Heart right ventricle (tissue), 16 donors: ENCODE measurements around the gene UPF1. TPM values are rescaled to one million over a fixed set of nuclear protein-coding genes. Genes with fewer than 3 reads are reported as not detected.

Experiments used
- ATAC-seq, 8 donors: fragments of 200-7000 bp; cut with Tn5 transposase; one replicate each; pipeline ENCODE4 v1.9.1; 2020; ENCODE audit warnings: mild to moderate bottlenecking in 8 of 8, moderate library complexity in 8 of 8, moderate number of reproducible peaks in 1 of 8
- DNase-seq, 2 donors: peaks; one replicate each; pipeline ENCODE4 v3.0.0-alpha.2; 2020
- H3K27ac ChIP-seq, 10 donors: fragments of 200-600 bp; sonication (generic) in 2 of 10; one replicate each; pipeline versions ENCODE4 v1.5.0 to v1.8.0; 2020 to 2022; ENCODE audit warnings: mild to moderate bottlenecking in 3 of 10
- H3K27me3 ChIP-seq, 7 donors: fragments of 200-600 bp; one replicate each; pipeline ENCODE4 v1.8.0; 2021 to 2022; ENCODE audit warnings: mild to moderate bottlenecking in 2 of 7
- H3K36me3 ChIP-seq, 9 donors: fragments of 200-600 bp; sonication (generic) in 1 of 9; one replicate each; pipeline versions ENCODE4 v1.5.0 to v1.8.0; 2020 to 2022; ENCODE audit warnings: mild to moderate bottlenecking in 2 of 9
- H3K4me1 ChIP-seq, 9 donors: fragments of 200-600 bp; sonication (generic) in 1 of 9; one replicate each; pipeline versions ENCODE4 v1.5.0 to v1.8.0; 2020 to 2022; ENCODE audit warnings: mild to moderate bottlenecking in 4 of 9
- H3K4me3 ChIP-seq, 10 donors: fragments of 200-600 bp; sonication (generic) in 2 of 10; one replicate each; pipeline versions ENCODE4 v1.5.0 to v1.8.0; 2020 to 2022; ENCODE audit warnings: mild to moderate bottlenecking in 7 of 10, moderate library complexity in 2 of 10
- H3K9me3 ChIP-seq, 11 donors: fragments of 200-600 bp in 10 of 11; sonication (generic) in 2 of 11; one replicate each; pipeline versions ENCODE4 v1.5.0 to v1.8.0; 2013 to 2022; ENCODE audit warnings: mild to moderate bottlenecking in 2 of 11, control low read depth in 1 of 11, moderate library complexity in 1 of 11
- CTCF ChIP-seq, 9 donors: fragments of 200-600 bp; sonication (generic) in 2 of 9; IDR thresholded peaks; one replicate each; pipeline versions ENCODE4 v1.5.0 to v1.8.0; 2021 to 2022; ENCODE audit warnings: antibody characterized with exemption in 9 of 9, mild to moderate bottlenecking in 5 of 9, moderate library complexity in 1 of 9
- WGBS, 2 donors: extraction: QIAGEN DNeasy Blood & Tissue Kit; methylation state at CpG; one replicate each; pipeline ENCODE4 v1.1.7; 2013; ENCODE audit warnings: inconsistent platforms in 1 of 2; 5-methylcytosine and 5-hydroxymethylcytosine counted together
- intact Hi-C, 10 donors: fragments of 100-400 bp; cut with DNase I; formaldehyde crosslinking; loops; one replicate each; pipeline versions ENCODE4 v1.11.1 to v1.14.2; 2022
- polyA plus RNA-seq, 2 donors: library from polyadenylated mRNA; stranded (reverse); fragments of 200-250 nt; gene quantifications; one replicate each; pipeline ENCODE4 v1.2.3, GENCODE V29; 2013
- total RNA-seq, 10 donors: library from RNA; stranded (reverse); fragmentation: NEBNext Ultra II Directional in 3 of 10; extraction: Animal tissue kit (Norgen Biotek cat#: 25700) in 3 of 10; gene quantifications; one replicate each; pipeline versions ENCODE4 v1.2.1 to v1.2.4, GENCODE V29; 2021 to 2023
- donor health status: Arrhythmogenic right ventricular cardiomyopathy.
- donor health status: ischemic (EF 13 %, LVEDD 7.1; RV severe dilation, severe dysfunction).
- donor health status: healthy with polysubstance abuse.
- donor health status: DM: no; HTN: yes; CAD: no.
- donor health status: DM: no; HTN: no; CAD: no.
- donor health status: ischemic (EF 25% LVEDD 6.9; RV normal size, moderate dysfunction).
- donor health status: ischemic (EF 25% LVEDD 5.7; RV mildly dilated, moderate dysfunction).
- donor health status: healthy.
- donor health status: DM: yes; HTN: yes; CAD: no.
- donor health status: Ischemic cardiomyopathy.
- donor health status: ischemic (EF 35%, LVEDD 5.7; RV mildly dilated, moderate dysfunction).
- donor health status: nonischemic (EF 11% LVEDD 7.7; RV severe dilation, severe dysfunction).
- donor health status: DM: yes; HTN: yes; CAD: no.
- donor health status: PGD.
- donor health status: ischemic (EF 29% LVEDD 5.4; RV normal size, mild dysfunction).
- donor health status: nonischemic (EF 23%, LVEDD 6.1; RV moderate dilation, normal function).

Gene UPF1
- total and polyA plus RNA-seq, 12 donors, result 25.2 to 44.3 (median 36.8) TPM

GRCh38 chr19:18846862-18847548, 15.2 kb downstream of the UPF1 start:
- Histone ChIP-seq H3K4me1 (peaks cover 29 to 94% (median 76%) of the 10 kb centered on the region in 9 donors), H3K27ac (peak overlapping the region in 8 of 10 donors; percentile 58 to 92 (median 86)), H3K36me3 (peaks cover 0 to 31% (median 12%) of the 10 kb centered on the region in 9 donors), H3K4me3 (no peak overlapping the region), H3K9me3 (no peaks in the 10 kb centered on the region), H3K27me3 (no peaks in the 10 kb centered on the region)
- 59 to 62% methylated on average over 19 of the region's 19 CpGs for WGBS, 2 donors
- intact Hi-C loops, result loop anchor here (1.0 to 10.0 kb wide), 11 partner anchors 164 to 395 kb away; partner anchors contain the start of genes CRTC1 (in 2 of the 10) and CRLF1 (in 1 of the 10)
- TF ChIP-seq CTCF (IDR thresholded peaks at IDR 0.05), result peak; percentile 65 to 93 (median 89)
- ATAC-seq, result peak; percentile 70 to 79 (median 75)
- DNase-seq, result peak; percentile 77 to 83

GRCh38 chr19:18847549-18848463, 16.0 kb downstream of the UPF1 start:
- intact Hi-C loops, result loop anchor here (1.0 to 10.0 kb wide), 11 partner anchors 165 to 396 kb away; partner anchors contain the start of genes CRTC1 (in 2 of the 10) and CRLF1 (in 1 of the 10)
- Histone ChIP-seq H3K4me3 (peak overlapping the region in 4 of 10 donors; percentile 19 to 29 (median 26)), H3K4me1 (peaks cover 29 to 86% (median 68%) of the 10 kb centered on the region in 9 donors), H3K27me3 (no peaks in the 10 kb centered on the region), H3K9me3 (no peaks in the 10 kb centered on the region), H3K36me3 (peaks cover 0 to 39% (median 19%) of the 10 kb centered on the region in 9 donors), H3K27ac (peak overlapping the region; percentile 58 to 92 (median 84))
- TF ChIP-seq CTCF (IDR thresholded peaks at IDR 0.05), result peak in 3 of 9 donors; percentile 5 to 42 (median 23)
- ATAC-seq (peak in 6 of 8 donors; percentile 8 to 37 (median 20)), DNase-seq (no peak)
- WGBS, 2 donors, result 61 to 68% methylated on average over 24 of the region's 24 CpGs

GRCh38 chr19:18848878-18849661, 17.3 kb downstream of the UPF1 start:
- TF ChIP-seq CTCF (IDR thresholded peaks at IDR 0.05), result peak in 1 of 9 donors; percentile 3
- Histone ChIP-seq H3K27ac (peak overlapping the region; percentile 58 to 92 (median 84)), H3K36me3 (peaks cover 3 to 51% (median 31%) of the 10 kb centered on the region in 9 donors), H3K4me3 (peak overlapping the region in 7 of 10 donors; percentile 0 to 29 (median 11)), H3K4me1 (peaks cover 27 to 77% (median 58%) of the 10 kb centered on the region in 9 donors), H3K27me3 (no peaks in the 10 kb centered on the region), H3K9me3 (no peaks in the 10 kb centered on the region)
- DNase-seq (peak; percentile 73 to 80), ATAC-seq (peak; percentile 75 to 86 (median 82))
- WGBS, 2 donors, result 37 to 46% methylated on average over 22 to 23 of the region's 23 CpGs
- intact Hi-C loops, result loop anchor here in 9 of 10 donors (5.0 to 10.0 kb wide), 8 partner anchors 167 to 397 kb away; partner anchors contain the start of genes CRLF1 (in 1 of the 9) and CRTC1 (in 1 of the 9)
